GM18907 (cell line): Measurements from ENCODE around the gene CENPQ.

ENCODE experiments used
- ATAC-seq: cut with Tn5 transposase; IDR thresholded peaks from one replicate; pipeline ENCODE4 v1.9.1; 2021; ENCODE audit warnings: mild to moderate bottlenecking, moderate library complexity; ENCODE audit not compliant: unreplicated experiment

The CENPQ gene

DNA sequence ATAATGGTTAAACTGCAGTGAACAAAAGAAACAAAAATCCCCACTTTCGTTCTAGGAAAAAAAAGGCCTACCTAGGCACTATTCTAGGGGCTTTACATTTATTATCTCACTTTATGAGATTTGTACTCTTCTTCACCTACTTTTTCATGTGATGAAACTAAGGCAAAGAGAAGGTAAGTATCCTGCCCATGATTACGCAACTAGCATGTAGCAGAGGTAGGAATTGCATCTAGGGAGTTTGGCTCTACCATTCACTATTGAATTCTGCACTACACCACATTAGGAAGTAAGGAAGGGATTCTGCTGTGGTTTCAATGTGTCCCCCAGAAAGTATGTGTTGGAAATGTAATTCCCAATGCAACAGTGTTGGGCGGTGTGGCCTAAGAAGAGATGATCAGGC, 75.9 kb downstream of the CENPQ start:
- ATAC-seq, result no peak

DNA sequence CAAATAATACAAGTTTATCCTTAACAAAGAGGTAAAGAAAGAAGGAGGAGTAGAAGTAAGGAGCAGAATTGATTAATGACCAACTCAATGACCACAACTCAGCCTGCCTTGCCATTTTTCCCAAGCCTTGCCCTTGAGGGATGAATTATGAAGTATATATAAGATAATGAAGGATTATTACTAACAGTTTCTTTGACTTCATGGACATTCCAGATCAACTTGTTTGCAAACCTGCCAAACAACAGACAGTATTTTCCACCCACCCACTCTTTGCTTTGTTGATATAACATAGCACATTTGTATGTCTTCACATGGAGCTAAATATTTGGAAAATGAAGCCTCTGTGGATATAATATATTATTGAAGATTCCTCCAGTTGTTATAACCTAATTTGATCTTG, 77.4 kb downstream of the CENPQ start:
- no peak for ATAC-seq

GRCh38 chr6:49541210-49541724, 78.1 kb downstream of the CENPQ start:
- ATAC-seq, result no peak

DNA sequence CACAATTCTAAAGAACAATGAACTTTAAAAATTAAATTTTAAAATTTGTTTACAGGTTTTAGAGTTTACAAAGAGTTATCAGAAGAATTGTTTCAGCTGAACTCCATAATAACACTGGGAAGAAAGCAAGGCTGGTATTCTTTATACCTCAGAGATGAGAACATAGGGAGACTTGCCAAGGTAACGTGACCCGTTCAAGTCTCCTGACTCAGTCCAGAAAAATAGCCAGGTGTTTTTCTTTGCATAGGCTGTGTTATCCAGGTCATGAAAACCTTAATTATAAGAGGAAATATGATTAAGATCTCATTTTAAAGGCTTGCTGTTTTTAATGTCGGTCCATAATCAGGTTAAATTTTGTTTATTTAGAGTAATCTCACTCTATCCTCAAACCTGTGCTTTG, 78.8 kb downstream of the CENPQ start:
- ATAC-seq, result no peak
